Measurements from ENCODE around the gene VPS26B.

GRCh38 chr11:134238956-134239355 is 14.5 kb downstream of the VPS26B start:
- TF ChIP-seq, protein P1, sequence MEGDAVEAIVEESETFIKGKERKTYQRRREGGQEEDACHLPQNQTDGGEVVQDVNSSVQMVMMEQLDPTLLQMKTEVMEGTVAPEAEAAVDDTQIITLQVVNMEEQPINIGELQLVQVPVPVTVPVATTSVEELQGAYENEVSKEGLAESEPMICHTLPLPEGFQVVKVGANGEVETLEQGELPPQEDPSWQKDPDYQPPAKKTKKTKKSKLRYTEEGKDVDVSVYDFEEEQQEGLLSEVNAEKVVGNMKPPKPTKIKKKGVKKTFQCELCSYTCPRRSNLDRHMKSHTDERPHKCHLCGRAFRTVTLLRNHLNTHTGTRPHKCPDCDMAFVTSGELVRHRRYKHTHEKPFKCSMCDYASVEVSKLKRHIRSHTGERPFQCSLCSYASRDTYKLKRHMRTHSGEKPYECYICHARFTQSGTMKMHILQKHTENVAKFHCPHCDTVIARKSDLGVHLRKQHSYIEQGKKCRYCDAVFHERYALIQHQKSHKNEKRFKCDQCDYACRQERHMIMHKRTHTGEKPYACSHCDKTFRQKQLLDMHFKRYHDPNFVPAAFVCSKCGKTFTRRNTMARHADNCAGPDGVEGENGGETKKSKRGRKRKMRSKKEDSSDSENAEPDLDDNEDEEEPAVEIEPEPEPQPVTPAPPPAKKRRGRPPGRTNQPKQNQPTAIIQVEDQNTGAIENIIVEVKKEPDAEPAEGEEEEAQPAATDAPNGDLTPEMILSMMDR (IDR thresholded peaks at IDR 0.05): no peak
- TF ChIP-seq POLR2A (IDR thresholded peaks at IDR 0.05): no peak
